ENCODE data around the gene MRC1. TPM values are rescaled to one million over a fixed set of nuclear protein-coding genes. Genes with fewer than 3 reads are reported as not detected.

The MRC1 gene
- polyA plus RNA-seq, 1 donor (not counting 4 experiments of a cell fraction or from before 2014, with no cell fraction given) = 0.01 TPM

GRCh38 chr10:17792991-17793390 lies 16.2 kb upstream of the MRC1 start:
- no peaks in the 10 kb centered on the region for H3K79me2 ChIP-seq (ENCODE audit: control insufficient read depth, insufficient read depth, low read length)
- no peak for FAIRE-seq
- H3K27me3 ChIP-seq (ENCODE audit: control insufficient read depth, extremely low read depth, insufficient read depth, low read length) = no peaks in the 10 kb centered on the region
- H3K9me3 ChIP-seq (ENCODE audit: control insufficient read depth, low read depth, low read length) = no peaks in the 10 kb centered on the region
- TF ChIP-seq, protein P1, sequence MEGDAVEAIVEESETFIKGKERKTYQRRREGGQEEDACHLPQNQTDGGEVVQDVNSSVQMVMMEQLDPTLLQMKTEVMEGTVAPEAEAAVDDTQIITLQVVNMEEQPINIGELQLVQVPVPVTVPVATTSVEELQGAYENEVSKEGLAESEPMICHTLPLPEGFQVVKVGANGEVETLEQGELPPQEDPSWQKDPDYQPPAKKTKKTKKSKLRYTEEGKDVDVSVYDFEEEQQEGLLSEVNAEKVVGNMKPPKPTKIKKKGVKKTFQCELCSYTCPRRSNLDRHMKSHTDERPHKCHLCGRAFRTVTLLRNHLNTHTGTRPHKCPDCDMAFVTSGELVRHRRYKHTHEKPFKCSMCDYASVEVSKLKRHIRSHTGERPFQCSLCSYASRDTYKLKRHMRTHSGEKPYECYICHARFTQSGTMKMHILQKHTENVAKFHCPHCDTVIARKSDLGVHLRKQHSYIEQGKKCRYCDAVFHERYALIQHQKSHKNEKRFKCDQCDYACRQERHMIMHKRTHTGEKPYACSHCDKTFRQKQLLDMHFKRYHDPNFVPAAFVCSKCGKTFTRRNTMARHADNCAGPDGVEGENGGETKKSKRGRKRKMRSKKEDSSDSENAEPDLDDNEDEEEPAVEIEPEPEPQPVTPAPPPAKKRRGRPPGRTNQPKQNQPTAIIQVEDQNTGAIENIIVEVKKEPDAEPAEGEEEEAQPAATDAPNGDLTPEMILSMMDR (optimal IDR thresholded peaks at IDR 0.05 in 1 of 3, IDR thresholded peaks at IDR 0.05 in 1 of 3, conservative IDR thresholded peaks at IDR 0.05 in 1 of 3; ENCODE audit: extremely low read depth in 1 of 3, insufficient read depth in 2 of 3, low read length in 3 of 3) = no peak
- no peak for TF ChIP-seq EZH2 (IDR thresholded peaks at IDR 0.05; ENCODE audit: low read length)
- H3K36me3 ChIP-seq (ENCODE audit: control insufficient read depth in 2 of 2, extremely low read depth in 1 of 2, insufficient read depth in 2 of 2, low read length in 2 of 2) = no peaks in the 10 kb centered on the region
- no peak overlapping the region for H3K4me3 ChIP-seq (ENCODE audit: control insufficient read depth in 2 of 3, extremely low read depth in 1 of 3, insufficient read depth in 2 of 3, low read depth in 1 of 3, low read length in 3 of 3)
- dilution Hi-C loops (cut with MboI; ENCODE audit: extremely low pct_ligation_motif_present, low sequenced_read_pairs) = no loop called here
- H2AFZ ChIP-seq (ENCODE audit: control insufficient read depth, low read length) = peak overlapping the region; percentile 7
- H3K9ac ChIP-seq (ENCODE audit: control insufficient read depth, extremely low read depth, insufficient read depth, low read length) = no peak overlapping the region
- H3K4me1 ChIP-seq (ENCODE audit: control insufficient read depth, extremely low read depth, insufficient read depth, low read length) = no peaks in the 10 kb centered on the region
- no peak overlapping the region for H3K27ac ChIP-seq (ENCODE audit: control insufficient read depth, insufficient read depth, low read length)
- no peaks in the 10 kb centered on the region for H4K20me1 ChIP-seq (ENCODE audit: control insufficient read depth, extremely low read depth, insufficient read depth, low read length)
- DNase-seq (ENCODE audit: low read depth, low spot score) = no peak
- no peaks in the 10 kb centered on the region for H3K9me1 ChIP-seq (ENCODE audit: control insufficient read depth, extremely low read depth, insufficient read depth, low read length)
- no peak overlapping the region for H3K4me2 ChIP-seq (ENCODE audit: control insufficient read depth, extremely low read depth, insufficient read depth, low read depth, low read length)

DNA sequence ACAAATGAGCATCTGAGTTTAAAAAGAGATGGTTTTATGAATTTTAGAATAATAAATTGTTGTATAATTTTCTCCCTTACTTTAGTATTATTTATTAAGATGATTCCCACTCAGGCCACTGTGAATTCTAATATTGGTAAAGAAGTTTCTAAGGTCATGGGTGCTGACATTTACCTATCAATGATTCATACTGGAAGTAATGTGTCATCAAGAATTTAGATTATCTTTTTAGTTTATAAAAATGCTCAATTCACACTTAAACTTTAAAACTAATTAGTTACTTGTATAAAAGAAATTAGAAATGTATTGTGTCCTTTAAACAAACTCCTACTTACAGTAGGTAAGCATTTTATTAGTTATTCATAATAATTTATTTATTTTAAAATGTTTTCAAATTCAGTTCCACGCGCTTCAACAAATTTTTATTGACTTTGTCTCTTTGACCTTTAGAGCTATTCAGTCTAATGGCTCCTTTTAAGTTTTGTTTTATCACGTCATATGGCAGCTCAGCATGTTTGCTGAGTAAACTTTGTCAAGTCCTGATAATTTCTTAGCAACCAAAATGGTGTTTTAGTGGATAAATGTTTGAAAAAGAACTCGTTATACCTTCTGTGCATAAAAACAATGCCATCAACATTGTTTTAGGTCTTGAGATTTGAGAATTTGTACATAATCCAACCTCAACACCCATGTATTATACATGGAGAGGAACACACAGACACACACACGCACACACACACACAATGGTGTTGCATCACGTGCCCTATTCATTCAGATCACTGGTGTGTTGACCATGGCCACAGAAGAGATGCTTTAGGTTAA lies 15.1 kb upstream of the MRC1 start:
- no peak for FAIRE-seq
- Histone ChIP-seq H3K4me2 (ENCODE audit: control insufficient read depth, extremely low read depth, insufficient read depth, low read depth, low read length) (no peak overlapping the region), H3K9ac (ENCODE audit: control insufficient read depth, extremely low read depth, insufficient read depth, low read length) (no peak overlapping the region), H4K20me1 (ENCODE audit: control insufficient read depth, extremely low read depth, insufficient read depth, low read length) (no peaks in the 10 kb centered on the region), H2AFZ (ENCODE audit: control insufficient read depth, low read length) (no peak overlapping the region), H3K79me2 (ENCODE audit: control insufficient read depth, insufficient read depth, low read length) (no peaks in the 10 kb centered on the region), H3K36me3 (ENCODE audit: control insufficient read depth in 2 of 2, extremely low read depth in 1 of 2, insufficient read depth in 2 of 2, low read length in 2 of 2) (no peaks in the 10 kb centered on the region), H3K27me3 (ENCODE audit: control insufficient read depth, extremely low read depth, insufficient read depth, low read length) (no peaks in the 10 kb centered on the region), H3K4me1 (ENCODE audit: control insufficient read depth, extremely low read depth, insufficient read depth, low read length) (no peaks in the 10 kb centered on the region), H3K27ac (ENCODE audit: control insufficient read depth, insufficient read depth, low read length) (no peak overlapping the region), H3K9me3 (ENCODE audit: control insufficient read depth, low read depth, low read length) (no peaks in the 10 kb centered on the region), H3K9me1 (ENCODE audit: control insufficient read depth, extremely low read depth, insufficient read depth, low read length) (no peaks in the 10 kb centered on the region), H3K4me3 (ENCODE audit: control insufficient read depth in 2 of 3, extremely low read depth in 1 of 3, insufficient read depth in 2 of 3, low read depth in 1 of 3, low read length in 3 of 3) (no peak overlapping the region)
- TF ChIP-seq EZH2 (IDR thresholded peaks at IDR 0.05; ENCODE audit: low read length) = no peak
- TF ChIP-seq, protein P1 (optimal IDR thresholded peaks at IDR 0.05 in 1 of 3, IDR thresholded peaks at IDR 0.05 in 1 of 3, conservative IDR thresholded peaks at IDR 0.05 in 1 of 3; ENCODE audit: extremely low read depth in 1 of 3, insufficient read depth in 2 of 3, low read length in 3 of 3) = no peak
- no peak for DNase-seq (ENCODE audit: low read depth, low spot score)
- dilution Hi-C loops (cut with MboI; ENCODE audit: extremely low pct_ligation_motif_present, low sequenced_read_pairs) = no loop called here
